ENCODE results near the gene CBLL2.
"Not testable (repeated sequence)": the region's sequence is repeated elsewhere in the genome, so short reads cannot be mapped to it uniquely, and the experiment has no call there.

The CBLL2 gene

GRCh38 chrX:22268706-22269105, 4.0 kb upstream of the CBLL2 start:
- DNase-seq (ENCODE audit: low read depth) = no peak
- no peak for TF ChIP-seq CTCF (conservative IDR thresholded peaks at IDR 0.05; ENCODE audit: control insufficient read depth, insufficient read depth, low read depth, low read length)
- no peak overlapping the region for H3K4me3 ChIP-seq (ENCODE audit: control insufficient read depth, low read depth, low read length)

GRCh38 chrX:22273714-22274317, 1.1 kb downstream of the CBLL2 start:
- TF ChIP-seq CTCF (conservative IDR thresholded peaks at IDR 0.05; ENCODE audit: control insufficient read depth, insufficient read depth, low read depth, low read length) = no peak
- DNase-seq (ENCODE audit: low read depth) = no peak
- no peak overlapping the region for H3K4me3 ChIP-seq (ENCODE audit: control insufficient read depth, low read depth, low read length)

- TF ChIP-seq CTCF (conservative IDR thresholded peaks at IDR 0.05; ENCODE audit: control insufficient read depth, insufficient read depth, low read depth, low read length) = no peak
- peak; percentile 75 for DNase-seq (ENCODE audit: low read depth)
- no peak overlapping the region for H3K4me3 ChIP-seq (ENCODE audit: control insufficient read depth, low read depth, low read length)
Observed at GRCh38 chrX:22276781-22277180, 4.1 kb downstream of the CBLL2 start.

GRCh38 chrX:22278375-22278774, 5.7 kb downstream of the CBLL2 start:
- peak; percentile 23 for DNase-seq (ENCODE audit: low read depth)
- no peak for TF ChIP-seq CTCF (conservative IDR thresholded peaks at IDR 0.05; ENCODE audit: control insufficient read depth, insufficient read depth, low read depth, low read length)
- no peak overlapping the region for H3K4me3 ChIP-seq (ENCODE audit: control insufficient read depth, low read depth, low read length)

- not testable (repeated sequence) for H3K4me3 ChIP-seq (ENCODE audit: control insufficient read depth, low read depth, low read length); DNase-seq (ENCODE audit: low read depth)
Observed at GRCh38 chrX:22289209-22289608, 16.5 kb downstream of the CBLL2 start.

GRCh38 chrX:22296871-22297270, 24.2 kb downstream of the CBLL2 start:
- H3K4me3 ChIP-seq (ENCODE audit: control insufficient read depth, low read depth, low read length) = no peak overlapping the region
- DNase-seq (ENCODE audit: low read depth) = peak; percentile 44
- TF ChIP-seq CTCF (conservative IDR thresholded peaks at IDR 0.05; ENCODE audit: control insufficient read depth, insufficient read depth, low read depth, low read length) = no peak

- H3K4me3 ChIP-seq (ENCODE audit: control insufficient read depth, low read depth, low read length) = no peak overlapping the region
- DNase-seq (ENCODE audit: low read depth) = peak; percentile 51
- no peak for TF ChIP-seq CTCF (conservative IDR thresholded peaks at IDR 0.05; ENCODE audit: control insufficient read depth, insufficient read depth, low read depth, low read length)
Observed at GRCh38 chrX:22300130-22300529, 27.4 kb downstream of the CBLL2 start.
